Measurements from ENCODE around the gene SNX32.

The SNX32 gene

DNA sequence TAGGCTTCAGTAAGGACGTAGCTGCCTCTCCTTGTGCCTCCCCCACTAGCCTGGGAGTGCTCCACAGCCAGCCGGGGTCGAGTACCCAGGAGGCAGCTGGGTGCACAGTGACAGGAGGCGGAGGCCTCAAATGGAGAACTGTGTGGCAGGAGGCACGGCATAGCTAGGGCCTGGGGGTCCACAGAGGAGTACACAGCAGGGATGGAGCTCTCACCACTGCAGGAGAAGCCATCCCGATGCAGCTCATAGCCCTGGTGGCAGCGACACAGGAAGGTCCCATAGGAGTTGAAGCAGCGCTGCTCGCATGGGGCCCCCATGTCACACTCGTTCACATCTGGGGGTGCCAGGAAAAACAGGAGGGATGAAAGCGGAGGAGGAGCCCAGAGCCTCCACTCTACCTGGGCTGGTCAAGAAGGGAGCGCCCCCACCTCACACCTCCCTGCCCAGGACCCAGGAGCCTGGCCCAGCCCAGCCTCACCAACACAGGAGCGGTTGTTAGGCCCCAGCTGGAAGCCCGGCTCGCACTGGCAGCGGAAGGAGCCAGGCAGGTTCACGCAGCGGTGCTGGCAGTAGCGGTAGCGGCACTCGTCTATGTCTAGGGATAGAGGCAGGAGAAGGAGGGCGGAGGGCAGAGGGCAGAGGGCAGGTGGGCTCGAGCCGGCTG, 36.0 kb downstream of the SNX32 start:
- no peak for DNase-seq

DNA sequence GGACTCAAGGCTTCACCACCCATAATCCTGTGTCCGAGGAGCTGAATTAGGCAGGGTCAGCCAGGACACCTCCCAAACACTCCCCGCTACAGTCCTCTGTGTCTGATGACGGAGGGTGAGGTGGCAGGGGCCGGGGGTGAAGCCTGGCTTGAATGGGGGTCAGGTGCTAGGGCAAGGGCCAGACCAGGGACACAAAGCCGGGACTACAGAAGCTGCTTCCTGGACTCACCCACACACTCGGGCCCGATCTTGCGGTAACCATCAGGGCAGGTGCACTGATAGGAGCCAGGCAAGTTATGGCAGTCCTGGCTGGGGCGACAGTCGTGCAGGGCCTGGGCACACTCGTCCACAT, 36.5 kb downstream of the SNX32 start:
- DNase-seq = no peak

DNA sequence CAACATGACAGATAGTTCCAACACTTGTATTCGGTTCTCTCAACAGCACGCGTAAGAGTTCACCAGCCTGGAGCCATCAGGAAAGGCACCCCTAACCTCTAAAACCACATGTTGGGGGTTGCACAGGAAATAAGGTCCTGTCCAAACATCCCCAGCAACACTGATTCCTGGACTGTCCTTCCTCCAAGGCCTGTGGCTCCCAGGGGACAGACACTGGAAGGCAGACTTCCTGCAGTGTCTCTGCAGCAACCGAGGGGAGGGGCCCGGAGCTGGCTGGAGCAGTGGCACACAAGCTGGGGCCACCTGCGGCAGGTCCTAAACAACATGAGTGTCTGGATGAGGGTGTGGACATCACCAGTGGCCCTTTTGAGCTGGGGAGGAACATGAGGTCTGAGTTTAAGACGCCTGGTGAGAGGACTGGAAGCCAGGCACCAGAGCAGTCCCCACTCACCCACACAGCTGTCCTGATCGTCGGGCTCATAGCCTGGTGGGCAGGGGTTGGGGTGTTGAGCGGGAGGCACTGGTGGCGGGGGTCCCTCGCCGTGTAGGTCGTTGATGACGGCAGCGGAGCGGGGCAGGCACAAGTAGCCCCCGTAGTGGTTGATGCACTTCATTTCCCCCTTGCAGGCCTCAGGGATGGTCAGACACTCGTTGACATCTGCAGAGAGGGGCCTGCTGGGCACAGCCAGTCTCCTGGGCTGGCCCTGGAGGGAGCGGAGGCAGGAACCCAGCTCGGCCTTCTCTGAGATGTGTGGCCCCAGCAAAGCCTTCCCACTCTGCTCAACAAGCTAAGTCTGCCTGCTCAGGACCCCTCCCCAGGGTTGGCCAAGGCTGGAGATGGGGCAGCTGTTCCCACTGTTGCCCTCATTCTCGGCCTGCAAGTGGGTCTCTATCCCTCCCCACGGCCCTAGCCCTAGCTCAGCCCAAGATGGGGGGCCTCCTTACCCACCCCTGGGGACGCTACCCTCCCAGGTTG, 37.2 kb downstream of the SNX32 start:
- no peak for DNase-seq

DNA sequence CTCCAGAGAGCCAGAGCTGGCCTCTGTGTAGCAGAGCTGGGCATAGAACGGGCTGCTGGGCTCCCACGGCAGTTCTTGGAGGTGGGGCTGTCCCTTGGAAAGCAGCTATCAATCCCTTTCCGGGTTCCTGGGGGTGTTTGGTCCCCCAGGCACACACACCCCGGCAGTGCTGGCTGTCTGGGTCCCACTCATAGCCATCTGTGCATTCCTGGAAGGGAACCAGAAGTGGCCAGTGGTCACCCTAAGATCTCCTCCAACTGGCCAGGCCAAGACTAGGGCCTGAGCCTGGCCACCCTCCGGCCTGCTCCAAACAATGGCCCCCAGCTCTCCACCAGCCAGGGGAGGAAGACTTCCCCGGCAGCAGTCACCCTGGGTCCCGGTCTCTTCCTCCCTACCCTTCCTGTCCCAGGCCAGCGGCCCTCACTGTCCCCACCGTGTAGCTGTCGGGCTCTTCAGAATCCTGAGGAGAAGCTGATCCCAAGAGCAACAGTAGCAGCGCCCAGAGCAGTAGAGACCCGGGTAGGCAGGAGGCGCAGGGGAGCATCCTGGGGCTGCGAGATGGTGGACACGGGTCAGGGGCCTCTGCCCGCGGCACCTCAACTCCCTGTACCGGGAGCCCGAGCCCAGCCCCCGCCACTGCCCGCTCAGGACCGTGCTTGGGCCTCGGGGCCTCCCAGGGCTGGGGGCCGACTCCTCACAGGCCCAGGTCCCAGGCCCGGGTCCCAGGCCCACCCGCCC, 38.2 kb downstream of the SNX32 start:
- DNase-seq = no peak

DNA sequence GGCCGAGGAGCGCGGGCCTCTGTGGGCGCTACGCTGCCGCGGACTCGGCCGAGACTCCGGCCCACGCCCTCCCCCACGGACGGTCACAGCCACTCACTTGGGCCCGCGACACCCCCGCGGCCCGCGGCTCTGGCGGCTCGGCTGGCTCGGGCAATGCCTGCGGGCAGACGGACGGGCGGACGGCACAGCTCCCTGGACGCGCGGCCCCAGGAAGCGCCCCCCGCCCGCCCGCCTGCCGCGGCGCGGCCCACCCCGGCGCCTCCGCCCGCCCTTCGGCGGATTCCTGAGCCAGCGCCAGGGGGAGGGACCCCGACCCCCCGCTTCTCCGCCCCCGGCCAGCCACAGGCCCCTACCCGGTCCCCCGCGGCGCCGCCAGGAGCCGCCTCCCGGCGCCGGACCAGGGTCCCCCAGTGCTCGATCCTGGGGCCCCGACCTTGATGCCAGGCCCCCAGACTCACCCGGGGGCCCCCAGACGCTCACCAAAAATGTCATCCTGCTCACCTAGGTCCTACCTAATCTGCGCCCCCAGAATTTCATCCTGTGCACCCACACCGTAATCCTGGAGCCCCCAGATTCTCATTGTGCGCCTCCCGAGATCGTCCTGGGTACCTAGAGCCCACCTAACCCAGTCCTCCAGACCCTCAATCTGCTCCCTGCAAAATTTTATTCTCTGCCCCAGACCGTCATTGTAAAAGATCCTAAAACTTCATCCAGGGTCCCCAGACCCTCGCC, 39.0 kb downstream of the SNX32 start, which contains the start of gene EFEMP2:
EFEMP2 (minus strand) TSS at position 215 of the 732 bp plus-strand sequence. CDS start 446 bp downstream, outside the sequence.
- no peak for DNase-seq

DNA sequence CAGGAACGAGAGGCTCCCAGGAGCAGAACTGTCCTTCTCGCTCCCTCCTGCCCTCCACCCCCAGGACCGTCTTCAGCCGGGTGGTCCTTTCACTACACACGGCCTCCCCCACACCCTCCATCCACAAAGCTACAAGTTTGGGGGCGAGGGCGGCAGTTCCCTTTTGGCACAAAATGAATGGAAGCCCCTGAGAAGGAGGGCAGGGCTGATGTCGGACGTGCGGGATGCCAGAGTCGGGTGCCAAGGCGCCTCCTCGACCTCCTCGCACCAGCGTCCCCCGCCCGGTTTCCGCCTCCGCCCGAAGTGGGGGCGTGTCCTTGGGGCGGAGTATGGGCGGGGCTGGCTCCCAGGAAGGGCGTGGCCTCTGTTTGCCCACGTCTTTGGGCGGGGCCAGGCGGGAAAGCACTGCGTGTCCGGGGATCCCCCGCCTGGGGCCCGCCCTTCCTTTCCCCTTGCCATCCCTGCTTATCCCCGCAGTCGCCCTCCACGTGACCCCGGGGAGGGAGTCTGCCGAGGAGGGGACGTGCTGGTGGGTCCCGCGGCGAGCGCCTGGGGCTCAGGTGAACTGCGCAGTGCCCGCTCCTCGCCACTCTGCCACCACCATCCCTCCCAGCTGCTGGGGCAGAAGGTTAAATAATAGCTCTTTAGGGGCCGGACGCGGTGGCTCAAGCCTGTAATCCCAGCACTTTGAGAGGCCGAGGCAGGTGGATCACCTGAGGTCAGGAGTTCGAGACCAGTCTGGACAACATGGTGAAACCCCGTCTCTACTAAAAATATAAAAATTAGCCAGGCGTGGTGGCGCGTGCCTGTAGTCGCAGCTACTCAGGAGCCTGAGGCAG, 39.8 kb downstream of the SNX32 start:
- DNase-seq = peak; percentile 96 to 97

DNA sequence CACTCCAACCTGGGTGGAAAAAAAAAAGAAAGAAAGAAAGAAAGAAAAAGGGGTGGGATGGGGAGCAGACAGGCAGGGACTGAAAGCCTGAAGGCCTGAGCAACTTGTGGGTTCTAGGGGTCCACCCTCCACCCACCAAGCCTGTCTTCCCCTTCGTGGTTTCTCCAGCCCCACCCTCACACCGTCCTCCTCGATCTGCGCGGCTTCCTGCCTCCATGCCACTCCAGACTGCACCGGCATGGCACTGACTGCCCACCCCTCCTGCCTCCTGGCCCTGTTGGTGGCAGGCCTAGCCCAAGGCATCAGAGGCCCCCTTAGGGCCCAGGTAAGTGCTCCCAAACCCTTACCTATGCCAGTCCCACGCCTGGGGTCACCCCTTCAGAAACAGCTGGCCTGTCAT, 45.9 kb downstream of the SNX32 start, which contains the start of gene CTSW:
CTSW (plus strand) TSS at position 221 of the 400 bp plus-strand sequence; CDS start at position 239, 18 bp downstream.
- DNase-seq = no peak

DNA sequence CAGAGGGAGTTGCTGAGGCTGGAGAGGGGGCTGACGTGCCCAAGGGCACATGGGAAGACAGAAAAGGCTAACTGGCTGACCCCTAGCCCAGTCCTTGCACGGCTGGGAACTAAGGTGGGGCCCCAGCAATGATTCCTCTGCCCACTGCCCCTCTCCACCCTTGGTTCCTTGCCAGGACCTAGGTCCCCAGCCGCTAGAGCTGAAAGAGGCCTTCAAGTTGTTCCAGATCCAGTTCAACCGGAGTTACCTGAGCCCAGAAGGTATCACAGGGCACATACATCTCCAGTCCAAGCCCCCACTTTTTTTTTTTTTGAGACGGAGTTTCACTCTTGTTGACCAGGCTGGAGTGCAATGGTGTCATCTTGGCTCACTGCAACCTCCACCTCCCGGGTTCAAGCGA, 46.3 kb downstream of the SNX32 start:
- DNase-seq = no peak

DNA sequence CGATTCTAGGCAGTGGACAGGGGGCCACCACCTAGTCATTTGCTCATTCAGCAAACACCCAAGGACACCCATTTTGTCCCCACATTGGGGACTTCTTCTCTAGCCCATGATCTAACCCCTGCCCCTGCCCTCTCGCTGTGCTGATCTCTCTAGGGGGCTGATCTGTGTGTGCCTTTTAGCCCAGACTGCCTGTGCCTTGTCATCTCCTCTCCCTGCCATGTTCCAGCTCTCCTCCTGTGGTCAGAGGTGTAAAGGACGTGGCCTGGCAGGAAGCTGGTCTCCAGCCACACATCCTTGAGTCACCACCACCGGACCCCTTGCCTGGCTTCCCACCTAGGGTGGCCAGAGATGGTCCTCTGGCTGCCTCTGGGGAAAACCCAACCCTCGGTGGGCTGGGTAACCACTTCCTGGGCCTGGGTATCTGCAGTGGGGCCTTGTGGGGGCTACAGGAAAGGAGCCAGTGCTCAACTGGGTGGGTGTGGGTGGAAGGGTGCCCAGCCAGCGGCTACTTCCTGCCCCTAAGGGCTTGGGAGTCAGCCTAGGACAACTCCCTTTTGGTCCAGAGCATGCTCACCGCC, 47.2 kb downstream of the SNX32 start:
- no peak for DNase-seq

DNA sequence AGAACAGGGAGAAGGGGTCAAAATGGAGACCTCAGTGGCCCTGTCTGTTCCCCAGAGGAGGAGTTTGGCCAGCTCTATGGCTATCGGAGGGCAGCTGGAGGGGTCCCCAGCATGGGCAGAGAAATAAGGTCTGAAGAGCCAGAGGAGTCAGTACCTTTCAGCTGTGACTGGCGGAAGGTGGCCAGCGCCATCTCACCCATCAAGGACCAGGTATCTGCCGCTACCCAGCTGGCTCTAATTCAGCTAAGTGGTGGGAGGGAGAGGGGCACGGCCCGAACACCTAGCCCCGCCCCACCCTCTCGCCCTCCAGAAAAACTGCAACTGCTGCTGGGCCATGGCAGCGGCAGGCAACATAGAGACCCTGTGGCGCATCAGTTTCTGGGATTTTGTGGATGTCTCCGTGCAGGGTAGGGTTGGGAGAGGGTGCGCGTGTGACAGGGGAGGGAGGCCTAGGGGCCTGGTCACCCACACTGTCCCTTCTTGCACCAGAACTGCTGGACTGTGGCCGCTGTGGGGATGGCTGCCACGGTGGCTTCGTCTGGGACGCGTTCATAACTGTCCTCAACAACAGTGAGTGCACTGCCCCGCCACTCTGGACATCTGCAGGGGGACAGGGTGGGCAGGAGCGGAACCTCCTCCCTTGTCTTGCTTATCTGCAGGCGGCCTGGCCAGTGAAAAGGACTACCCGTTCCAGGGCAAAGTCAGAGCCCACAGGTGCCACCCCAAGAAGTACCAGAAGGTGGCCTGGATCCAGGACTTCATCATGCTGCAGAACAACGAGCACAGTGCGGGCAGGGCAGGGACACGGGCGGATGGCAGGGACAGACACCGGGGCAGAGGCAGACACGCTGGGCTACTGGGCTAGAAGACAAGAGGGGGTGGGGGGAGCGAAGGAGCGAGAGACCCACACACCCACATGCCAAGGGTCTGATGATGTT, 48.6 kb downstream of the SNX32 start:
- no peak for DNase-seq

DNA sequence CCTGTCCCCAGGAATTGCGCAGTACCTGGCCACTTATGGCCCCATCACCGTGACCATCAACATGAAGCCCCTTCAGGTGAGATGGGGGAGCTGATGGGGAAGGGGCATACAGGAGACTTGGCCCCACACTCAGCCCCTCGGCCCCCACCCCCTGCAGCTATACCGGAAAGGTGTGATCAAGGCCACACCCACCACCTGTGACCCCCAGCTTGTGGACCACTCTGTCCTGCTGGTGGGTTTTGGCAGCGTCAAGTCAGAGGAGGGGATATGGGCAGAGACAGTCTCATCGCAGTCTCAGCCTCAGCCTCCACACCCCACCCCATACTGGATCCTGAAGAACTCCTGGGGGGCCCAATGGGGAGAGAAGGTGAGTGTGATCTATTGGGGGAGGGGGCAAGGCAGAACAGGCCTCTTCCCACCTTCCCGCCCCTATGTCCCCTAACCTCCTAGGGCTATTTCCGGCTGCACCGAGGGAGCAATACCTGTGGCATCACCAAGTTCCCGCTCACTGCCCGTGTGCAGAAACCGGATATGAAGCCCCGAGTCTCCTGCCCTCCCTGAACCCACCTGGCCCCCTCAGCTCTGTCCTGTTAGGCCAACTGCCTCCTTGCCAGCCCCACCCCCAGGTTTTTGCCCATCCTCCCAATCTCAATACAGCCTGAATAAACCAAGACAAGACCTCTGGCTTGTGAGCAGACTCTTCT, 49.4 kb downstream of the SNX32 start:
- DNase-seq = no peak

DNA sequence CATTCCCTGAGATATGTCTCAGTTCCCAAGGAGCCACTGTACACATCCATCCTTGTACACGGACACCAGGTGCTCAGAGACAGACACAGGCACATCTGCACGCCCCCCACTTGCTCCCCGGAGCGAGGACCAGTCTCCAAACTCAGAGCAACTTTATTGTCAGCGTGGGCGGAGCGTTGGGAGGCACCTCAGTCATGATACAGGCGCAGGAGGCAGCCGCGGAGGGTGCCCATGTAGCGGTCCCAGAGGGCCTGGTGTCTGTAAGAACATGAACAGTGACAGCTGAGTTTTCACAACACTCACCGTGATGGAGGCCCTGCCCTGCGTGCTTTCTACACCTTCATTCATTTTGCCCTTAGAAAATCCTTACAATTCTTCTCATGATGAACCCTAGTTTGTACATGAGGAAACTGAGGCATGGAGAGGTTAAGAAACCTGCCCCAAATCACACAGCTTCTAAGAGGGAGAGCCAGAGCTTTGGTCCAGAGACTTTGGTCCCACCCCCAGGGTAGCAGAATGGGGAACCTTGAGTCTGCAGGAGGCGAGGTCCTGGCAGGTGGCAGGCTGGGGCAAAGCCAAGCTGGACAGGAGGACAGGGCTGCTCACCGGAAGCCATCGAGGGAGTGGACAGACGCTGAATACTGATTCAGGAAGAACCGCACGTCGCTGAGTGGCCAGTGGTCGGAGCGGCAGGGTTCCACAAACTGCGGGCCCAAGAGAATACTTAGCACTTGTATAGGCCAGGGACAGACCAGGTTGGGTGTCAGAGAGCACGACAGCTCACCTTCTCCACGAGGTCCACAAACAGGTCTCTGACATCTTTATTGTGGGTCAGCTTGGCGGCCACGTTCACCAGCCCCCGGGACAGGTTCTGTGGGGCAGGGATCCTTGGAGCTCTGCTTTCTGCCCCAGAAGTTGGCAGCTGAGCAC, 50.3 kb downstream of the SNX32 start:
- DNase-seq = no peak

DNA sequence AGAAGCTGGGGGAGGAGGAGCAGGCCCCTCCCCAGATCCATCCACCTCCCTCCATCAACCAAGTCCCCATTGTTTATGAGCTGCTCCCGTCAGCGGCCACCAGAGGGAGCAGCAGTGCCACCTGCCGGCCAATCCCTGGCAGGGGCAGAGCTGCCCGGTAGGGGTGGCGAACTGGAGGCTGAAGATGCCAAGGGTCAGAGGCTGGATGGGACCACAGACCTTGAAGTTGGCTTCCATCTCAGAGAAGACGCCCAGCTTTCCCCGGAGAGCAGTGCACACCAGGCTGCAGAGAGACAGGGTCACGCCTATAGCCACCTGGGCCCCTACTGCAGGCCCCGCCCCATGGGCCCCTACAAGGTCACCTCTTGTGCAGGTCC, 50.9 kb downstream of the SNX32 start:
- peak; percentile 76 to 79 for DNase-seq

DNA sequence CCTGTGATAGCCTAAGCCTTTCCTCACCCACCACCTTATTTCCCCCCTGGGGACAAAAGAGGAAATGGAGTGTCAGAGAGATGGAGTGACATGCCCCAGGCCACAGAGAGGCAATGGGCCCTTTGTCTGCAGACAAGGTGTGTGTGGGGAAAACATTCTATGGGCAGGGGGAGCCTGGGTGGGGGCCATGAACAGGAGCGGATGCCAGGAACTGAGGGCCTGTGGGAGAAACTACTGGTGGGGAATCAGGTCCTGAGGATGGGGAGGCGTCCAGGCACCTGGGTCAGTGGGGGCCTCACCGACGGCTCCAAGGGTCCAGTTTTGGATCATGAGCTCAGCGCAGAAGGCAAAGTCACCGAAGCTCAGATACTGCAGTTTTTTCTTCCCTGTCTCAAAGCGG, 51.5 kb downstream of the SNX32 start:
- no peak for DNase-seq

DNA sequence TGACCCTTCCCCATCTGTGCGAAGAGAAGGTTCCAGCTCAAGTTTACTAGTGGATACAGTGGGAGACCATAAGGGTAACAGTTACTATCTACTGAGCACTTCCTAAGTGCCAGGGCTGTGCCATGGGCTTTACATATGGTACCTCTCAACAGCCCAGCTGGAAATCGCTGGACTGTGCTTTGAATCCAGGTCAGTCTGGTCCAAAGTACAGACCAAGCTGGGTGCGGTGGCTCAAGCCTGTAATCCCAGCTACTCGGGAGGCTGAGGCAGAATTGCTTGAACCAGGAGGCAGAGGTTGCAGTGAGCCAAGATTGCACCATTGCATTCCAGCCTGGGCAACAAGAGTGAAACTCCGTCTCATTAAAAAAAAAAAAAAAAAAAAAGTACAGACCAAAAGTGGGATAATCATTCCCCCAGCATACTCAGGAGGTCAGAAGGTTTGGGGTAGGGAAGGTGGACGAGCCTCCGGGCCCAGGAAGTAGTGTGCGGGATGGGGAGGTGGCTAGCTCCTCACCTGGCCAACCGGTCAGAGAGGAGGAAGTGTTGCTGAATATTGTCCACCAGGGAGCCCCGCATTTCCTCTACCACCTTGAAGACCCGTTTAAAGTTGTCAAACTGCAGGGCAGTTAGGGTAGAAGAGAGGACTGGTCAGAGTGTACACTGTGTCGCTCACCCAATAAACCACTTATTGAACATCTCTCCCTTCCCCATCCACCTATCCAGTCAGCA, 52.2 kb downstream of the SNX32 start:
- no peak for DNase-seq

DNA sequence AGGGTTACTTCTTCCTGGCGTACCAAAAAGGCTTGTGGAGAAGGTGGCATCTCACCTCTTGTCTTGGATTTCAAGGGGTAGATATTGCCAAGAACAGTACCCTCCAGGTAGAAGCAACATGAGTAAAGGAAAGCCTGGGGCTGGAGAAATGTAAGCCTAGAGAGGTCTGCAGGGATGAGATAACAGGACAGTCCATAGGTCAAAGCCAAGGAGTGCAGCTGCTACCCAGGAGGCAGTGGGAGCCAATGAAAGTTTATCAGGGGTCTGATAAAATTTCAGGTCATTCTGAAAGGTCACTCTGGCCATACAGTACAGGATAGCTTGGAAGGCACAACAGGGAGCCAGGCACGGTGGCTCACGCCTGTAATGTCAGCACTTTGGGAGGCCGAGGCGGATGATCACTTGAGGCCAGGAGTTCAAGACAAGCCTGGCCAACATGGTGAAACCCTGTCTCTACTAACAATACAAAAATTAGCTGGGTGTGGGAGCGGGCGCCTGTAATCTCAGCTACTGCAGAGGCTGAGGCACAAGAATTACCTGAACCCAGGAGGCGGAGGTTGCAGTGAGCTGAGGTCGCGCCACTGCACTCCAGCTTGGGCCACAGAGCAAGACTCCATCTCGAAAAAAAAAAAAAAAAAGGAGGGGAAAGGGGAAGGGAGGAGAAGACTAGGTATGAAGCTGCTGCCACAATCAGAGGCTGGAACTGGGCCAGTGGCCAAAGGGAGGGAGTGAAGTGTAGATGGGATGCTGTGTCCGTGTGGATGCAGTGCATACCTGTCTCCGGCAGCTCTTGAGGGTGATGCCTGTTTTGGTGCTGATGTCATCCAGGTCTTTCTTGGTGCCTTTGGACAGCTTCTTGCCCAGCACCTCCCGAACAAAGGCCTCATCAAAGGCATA, 53.3 kb downstream of the SNX32 start:
- no peak for DNase-seq
